ENCODE measurements around the gene LTO1.
A peak's percentile ranks its signal among the peaks of the same experiment; 100 is the strongest.

LTO1 gene

GRCh38 chr11:69674267-69674885, 777 bp downstream of the LTO1 start:
- peak; percentile 20 for DNase-seq

- no peak for DNase-seq
Observed at GRCh38 chr11:69671734-69672465, 3.3 kb downstream of the LTO1 start.

- DNase-seq: peak; percentile 41
Observed at GRCh38 chr11:69670158-69670845, 4.9 kb downstream of the LTO1 start.

- no peak for DNase-seq
Observed at GRCh38 chr11:69669486-69669885, 5.7 kb downstream of the LTO1 start.

- DNase-seq: no peak
Observed at GRCh38 chr11:69667619-69668604, 7.2 kb downstream of the LTO1 start.

- no peak for DNase-seq
Observed at GRCh38 chr11:69666752-69667536, 8.2 kb downstream of the LTO1 start.

- no peak for DNase-seq
Observed at GRCh38 chr11:69666261-69666660, 8.9 kb downstream of the LTO1 start.

GRCh38 chr11:69665669-69666068, 9.5 kb downstream of the LTO1 start:
- no peak for DNase-seq

- DNase-seq: no peak
Observed at GRCh38 chr11:69664901-69665300, 10.3 kb downstream of the LTO1 start.

- no peak for DNase-seq
Observed at GRCh38 chr11:69664103-69664775, 10.9 kb downstream of the LTO1 start.

- no peak for DNase-seq
Observed at GRCh38 chr11:69663326-69663725, 11.8 kb downstream of the LTO1 start.

- DNase-seq: no peak
Observed at GRCh38 chr11:69662806-69663205, 12.3 kb downstream of the LTO1 start.

- no peak for DNase-seq
Observed at GRCh38 chr11:69662021-69662698, 13.0 kb downstream of the LTO1 start.

GRCh38 chr11:69661413-69661715, 13.8 kb downstream of the LTO1 start:
- DNase-seq: no peak

- DNase-seq: no peak
Observed at GRCh38 chr11:69660001-69660500, 15.1 kb downstream of the LTO1 start.

GRCh38 chr11:69659591-69659990, 15.6 kb downstream of the LTO1 start:
- DNase-seq: no peak

- no peak for DNase-seq
Observed at GRCh38 chr11:69658626-69659450, 16.3 kb downstream of the LTO1 start.

- DNase-seq: no peak
Observed at GRCh38 chr11:69657911-69658625, 17.1 kb downstream of the LTO1 start.

GRCh38 chr11:69657456-69657910, 17.7 kb downstream of the LTO1 start:
- no peak for DNase-seq

Data from NCI-H524 treated with DMSO at 0.1 percent for 48 hours (cell line).